Activated T-cell treated with anti-CD3 and anti-CD28 coated beads, Interleukin-2, amount 50 U/mL, for 48 hours (primary cell): Measurements from ENCODE around the gene PPP1R37.

Source experiments
- DNase-seq, 2 experiments: peaks; one replicate each; pipeline ENCODE4 v3.0.0-alpha.2; 2020

Gene PPP1R37

DNA sequence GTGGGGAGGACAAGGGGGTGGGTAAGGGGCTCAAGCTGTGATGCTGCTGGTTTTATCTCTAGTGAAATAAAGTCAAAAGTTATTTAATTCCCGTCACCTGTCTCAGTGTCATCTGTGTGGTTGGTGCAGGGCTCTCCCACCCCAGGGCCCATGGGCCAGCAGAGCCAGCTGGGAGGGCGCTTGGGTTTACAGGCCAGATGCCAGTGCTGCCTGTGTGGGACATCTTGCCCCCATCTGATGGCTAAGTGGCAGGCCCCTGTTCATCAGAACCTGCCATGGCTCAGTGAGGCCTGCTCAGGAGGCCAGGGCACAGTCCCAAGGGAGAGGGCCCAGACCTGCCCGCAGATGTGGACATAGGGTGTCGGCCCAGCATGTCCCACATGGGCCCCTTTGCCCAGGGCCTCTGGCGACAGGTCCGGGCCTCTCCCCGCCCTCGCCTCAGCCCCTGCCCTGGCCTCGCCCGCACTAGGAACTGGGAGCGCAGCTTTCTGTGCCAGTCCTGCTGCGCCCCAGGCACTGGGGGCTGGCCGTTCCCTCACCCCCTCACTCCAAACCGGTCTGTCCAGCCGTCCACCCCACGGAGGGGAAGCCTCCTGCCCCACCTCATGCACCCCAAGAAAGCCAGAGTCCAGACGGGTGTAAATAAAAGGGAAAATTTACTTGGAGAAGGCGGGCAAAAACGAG is 22.0 kb upstream of the PPP1R37 start:
- DNase-seq, result no peak

DNA sequence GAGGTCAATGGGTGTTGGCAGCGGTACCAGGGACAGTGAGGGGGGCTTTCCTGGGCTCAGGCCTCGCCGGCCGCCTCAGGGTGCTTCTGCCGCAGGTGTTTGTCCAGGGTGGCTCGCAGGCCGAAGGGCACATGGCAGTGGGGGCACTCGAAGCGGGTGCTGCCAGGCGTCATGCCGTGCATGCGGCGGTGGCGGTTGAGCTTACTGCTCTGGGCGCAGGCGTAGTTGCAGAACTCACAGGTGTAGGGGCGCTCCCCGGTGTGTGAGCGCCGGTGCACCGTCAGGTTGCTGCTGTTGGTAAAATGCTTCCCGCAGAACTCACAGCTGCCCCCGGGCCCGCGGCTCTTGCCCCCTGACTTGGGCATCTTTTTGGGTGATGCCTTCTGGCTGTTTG is 21.4 kb upstream of the PPP1R37 start:
- DNase-seq, result no peak

DNA sequence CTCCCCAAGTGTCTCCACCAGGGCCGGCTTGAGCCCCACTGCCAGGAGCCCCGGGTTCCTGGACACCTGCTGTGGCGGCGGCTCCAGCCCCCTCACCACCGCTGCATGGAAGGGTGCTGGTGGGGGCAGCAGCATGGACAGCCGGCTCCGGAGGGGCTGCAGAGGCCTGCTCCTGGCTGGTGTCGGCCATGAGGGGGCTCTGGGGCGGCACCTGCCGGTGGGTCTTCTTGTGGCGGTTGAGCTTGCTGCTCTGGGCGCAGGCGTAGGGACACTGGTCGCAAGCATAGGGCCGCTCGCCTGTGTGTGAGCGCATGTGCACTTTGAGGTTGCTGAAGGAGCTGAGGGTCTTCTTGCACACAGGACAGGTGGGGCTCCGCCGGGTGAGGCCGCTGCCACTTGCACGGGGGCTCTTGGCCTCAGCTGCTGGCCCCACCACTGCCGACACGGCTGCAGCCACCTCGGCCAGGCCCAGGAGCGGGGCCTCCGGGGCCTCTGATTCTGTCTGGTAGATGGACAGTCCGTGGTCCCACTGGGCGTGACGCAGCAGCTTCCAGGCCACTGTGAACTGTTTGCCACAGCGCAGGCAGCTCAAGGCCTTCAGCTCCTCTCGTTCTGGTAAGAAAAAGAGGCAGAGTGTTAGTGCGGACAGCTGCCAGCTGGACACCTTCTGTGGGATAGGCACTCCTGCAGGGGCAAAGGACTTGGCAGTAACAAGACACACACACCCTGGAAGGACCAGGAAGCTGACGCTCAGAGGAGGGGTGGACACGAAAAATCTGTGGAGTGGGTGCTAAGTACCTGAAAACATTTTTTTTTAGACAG is 20.8 kb upstream of the PPP1R37 start:
- no peak for DNase-seq

DNA sequence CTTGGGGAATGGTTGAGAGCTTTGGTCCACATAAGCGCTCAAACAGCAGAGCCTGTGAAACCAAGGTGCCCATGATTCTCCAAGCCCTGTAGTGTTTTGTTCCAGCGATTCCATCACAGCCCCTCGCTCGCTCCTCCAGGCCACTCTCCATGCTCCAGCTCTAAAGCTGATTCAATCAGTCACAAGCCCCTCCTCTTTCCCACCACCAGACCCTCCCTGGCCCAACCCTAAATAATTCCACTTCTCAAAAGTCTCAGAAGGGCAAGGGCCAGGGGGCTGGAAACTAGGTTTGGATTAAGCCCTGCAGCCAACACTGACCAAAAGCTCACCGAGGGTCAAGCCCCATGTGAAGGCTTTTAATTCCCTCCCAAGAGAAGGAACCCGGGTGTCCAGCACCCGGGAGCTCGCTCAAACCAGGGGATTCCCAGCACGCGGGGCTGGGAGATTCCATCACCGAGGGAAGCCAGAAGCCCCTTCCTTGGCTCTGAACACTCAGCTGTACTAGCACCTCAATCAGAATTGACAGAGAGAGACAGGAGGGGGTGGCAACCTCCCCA is 18.2 kb upstream of the PPP1R37 start:
- DNase-seq, result no peak

DNA sequence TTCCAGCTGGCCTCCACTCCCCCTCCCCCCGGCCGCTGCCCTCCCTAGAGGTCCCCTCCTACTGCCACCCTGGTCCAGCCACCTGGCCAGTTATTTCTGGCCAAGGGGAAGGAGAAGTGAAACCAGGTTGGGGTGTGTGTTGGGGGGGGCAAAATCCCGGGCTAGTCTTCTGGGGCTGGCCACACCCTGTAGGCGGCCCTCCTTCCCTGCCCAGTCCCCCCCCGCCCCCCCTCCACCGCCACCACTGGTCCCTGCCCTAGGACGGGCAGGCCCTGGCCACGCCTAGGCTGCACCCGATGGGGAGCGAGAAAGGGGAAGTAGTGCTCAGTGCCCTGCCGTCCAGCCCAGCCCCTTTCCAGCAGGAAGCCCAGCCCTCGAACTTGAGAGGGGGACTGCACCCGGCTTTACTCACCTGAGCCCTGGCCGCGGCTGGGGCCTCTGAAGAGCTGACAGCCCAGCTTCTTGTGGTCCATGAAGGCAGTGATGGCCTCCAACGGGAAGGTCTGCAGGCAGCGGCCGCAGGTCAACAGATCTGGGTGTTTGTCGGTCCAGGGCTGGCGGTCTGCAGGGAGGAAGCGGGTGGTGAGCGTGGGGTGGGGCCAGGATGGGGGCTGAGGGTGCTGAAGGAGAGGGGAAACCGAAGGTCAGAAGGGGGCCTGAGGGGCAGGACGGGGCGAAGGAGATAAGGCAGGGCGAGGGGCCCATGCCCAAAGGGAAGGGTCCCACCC is 17.5 kb upstream of the PPP1R37 start:
- peak; percentile 53 to 61 for DNase-seq

DNA sequence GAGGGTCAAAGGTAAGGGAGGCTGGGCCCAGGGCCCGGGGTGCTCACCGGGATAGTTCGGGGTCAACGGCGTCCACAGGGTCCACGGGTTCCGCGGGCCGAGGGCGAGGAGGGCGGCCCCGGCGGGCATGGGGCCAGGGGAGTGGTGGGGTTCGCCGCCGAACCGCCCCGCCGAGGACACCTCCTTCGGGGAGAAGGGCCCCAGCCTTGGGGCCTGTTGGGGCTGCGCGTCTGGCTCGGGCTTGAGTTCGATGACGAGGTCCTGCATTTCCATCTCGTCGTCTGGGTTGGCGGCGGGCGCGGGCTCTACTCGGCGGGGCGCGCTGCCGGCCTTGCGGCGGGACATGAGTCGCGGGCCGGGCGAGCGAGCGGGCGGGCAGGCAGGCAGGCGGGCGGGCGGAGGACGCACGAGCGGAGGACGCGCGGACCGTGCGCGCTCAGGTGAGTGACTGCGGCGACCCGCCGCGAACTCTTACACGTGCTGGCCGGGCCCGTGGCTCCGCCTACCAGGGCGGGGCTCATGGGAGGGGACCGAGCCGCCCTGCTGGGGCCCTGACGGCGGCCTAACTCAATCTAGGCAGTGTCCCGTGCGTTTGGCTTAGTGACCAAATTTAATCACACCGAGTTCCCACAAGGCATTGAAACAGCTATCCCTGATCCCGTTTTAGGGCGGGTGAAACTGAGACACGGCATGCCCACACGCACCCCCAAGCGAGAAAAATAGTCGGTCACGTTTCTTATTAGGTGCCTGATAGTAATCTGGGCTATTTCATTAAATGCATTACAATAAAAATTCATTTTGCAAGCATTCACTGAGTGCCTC is 16.7 kb upstream of the PPP1R37 start, which contains the start of gene ZNF296:
ZNF296 (minus strand) TSS at position 450 of the 822 bp plus-strand sequence; CDS start at position 345, 105 bp downstream.
- peak; percentile 88 to 90 for DNase-seq

DNA sequence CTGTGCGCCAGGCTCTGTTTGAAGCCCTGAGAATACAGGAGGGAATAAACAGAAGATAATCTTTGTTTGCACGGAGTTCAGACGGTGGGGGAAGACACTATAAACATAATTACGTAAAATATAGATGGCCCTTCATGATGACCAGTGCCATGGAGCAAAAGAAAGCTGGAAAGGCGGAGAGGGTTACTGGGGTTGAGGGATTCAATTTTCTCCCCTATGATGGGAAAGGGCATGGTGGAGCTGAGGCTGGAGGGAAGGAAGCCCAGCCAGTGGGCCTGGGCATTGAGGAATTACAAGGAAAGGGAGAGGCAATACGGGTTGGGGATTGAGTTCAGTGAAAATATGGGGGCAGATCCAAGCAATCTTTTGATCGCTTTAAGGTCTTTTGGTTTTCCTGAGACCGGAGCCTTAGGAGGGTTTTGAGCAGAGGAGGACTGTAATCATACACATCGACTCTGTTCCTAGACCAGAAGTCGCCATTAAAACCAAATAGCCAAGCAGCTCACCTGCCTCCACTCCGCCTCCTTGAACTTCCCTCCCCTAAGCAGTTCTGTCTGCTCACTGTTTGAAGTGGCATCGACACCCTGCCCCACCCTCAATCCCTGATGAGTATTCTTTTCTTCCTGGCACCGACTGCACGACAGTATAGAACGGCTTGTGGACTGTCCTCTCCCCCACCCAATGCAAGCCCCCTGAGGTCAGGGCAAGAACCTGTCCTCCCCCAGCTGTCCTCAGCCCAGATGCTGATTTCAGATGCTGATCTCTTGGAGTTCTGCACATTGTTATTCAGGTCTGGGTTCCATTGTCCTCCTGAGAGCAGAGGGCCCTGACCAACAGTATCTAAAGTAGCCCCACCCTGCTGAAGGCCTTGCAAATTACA is 15.9 kb upstream of the PPP1R37 start:
- no peak for DNase-seq

DNA sequence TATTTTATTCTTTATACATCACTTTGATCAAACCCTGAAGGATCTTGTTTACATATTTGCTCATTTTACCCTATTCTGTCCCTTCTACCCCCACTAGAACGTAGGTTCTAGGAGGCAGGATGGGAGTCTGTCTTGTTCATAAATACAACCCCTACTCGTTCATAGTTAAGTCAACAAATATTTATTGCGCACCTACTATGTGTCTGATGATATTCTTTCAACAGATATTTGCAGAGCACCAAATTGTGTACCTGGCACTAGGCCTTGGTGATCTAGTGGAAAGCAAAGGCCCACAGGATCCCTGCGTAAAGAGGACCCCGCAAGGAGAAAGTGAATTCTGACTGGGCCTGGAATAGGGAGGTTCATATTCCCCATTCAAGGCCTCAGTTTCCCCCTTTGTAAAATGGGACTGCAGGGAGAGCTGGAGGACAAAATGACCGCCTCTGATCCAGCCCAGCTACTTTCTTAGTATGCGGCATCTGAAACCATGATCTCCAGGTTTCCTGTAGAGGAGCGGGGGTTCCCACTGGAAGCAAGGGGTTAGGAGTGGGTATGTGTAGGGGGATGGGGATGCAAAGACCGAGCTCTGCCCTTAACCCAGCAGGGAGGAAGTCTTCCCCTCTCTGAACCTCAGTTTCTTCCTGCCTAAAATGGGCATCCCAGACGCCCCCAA is 14.5 kb upstream of the PPP1R37 start:
- DNase-seq, result no peak

DNA sequence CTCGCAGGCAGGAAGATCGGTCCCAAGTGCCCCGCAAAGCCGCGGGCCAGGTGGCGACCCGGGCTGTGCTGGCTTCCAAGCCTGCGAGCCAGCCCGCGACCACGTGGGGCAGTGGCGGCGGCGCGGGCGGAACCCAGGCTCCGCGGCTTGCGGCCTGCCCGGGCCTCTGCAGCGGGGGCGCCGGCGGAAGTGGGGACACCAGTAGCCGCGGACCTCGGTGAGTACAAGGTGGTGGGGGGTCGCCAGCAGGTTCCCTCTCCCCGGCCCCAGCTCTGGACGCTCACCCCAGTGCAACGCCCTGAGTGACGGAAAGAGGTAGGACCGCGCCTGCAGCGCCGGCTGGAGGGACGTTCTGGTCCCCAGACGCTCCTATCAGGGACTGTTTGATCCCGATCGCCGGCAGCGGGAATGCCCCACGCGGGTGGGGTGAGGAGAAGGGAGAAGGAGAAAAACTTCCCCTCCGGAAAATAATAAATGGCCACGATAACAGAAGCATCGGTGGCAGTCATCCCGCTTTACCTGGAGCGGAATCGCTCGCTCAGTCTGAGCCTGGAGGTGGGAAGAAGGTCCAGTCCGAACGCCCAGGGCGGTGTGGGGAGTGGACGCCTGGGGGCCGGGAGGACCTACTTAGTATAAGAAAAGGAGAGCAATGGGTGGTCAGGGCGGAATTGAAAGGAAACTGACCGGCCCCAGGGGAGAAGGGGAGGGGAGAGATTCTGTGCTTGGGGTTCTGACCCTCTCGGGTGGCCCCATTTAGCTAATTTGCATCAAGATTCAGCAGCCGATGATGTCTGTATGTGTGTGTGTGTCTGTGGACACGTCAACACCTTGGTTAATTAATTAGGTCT is 13.7 kb upstream of the PPP1R37 start, which contains the start of gene GEMIN7:
GEMIN7 (plus strand) TSS at position 198 of the 848 bp plus-strand sequence. CDS start 10,855 bp downstream, outside the sequence.
- peak; percentile 89 to 92 for DNase-seq

DNA sequence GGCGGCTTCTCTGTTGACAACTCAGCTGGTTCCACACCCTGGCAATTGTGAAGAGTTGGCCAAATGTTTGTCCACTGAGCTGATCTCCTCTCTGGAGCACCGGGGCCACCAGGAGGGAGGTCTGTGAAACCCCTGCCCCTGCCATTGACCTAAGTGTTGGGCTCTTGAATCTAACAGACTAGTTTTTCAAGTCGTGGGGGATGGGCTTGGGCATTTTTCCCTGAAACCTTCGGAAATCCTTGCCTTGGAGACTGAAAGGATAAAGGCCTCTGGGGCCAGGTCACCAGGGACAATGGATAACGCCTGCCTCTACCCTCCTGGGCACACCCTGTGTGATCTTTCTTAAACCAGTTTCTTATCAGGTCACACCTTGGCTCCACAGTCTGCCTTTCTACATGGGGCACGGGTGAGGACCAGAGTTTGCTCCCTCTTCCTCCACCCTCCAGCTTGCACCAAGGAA is 13.0 kb upstream of the PPP1R37 start:
- no peak for DNase-seq

DNA sequence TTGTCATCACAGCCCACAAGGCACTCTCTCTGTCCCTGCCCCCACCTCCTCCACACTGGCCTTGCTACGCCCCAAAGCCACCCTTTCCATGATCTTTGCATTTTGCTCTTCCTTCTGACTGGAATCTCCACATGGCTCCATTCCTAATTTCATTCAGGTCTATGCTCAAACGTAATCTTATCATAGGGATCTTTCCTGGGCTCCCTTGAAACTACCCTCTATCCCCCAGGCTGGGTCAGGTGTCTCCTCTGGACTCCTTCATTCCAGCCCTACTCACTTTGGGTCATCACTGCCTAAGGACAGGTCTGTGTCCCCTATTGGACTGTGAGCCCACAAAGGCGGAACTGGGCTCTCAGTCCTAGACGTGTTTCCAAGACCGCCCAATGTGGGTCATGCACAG is 10.8 kb upstream of the PPP1R37 start:
- no peak for DNase-seq

DNA sequence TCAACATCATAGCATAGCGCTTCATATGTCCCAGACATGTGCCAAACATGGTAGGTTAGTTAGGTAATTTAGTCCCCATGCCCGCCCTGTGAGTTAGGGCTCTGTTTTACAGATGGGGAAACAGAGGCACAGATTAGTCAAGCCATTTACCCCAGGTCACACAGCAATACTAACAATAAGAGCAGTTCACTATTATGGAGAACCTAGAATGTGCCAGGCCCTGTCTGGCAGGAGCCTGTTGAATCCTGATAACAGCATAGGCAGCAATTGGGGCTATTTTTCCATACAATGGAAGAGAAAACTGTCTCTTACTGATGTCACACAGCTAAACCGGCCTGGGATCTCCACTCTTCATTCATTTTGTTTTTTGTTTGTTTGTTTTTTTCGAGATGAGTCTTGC is 6.5 kb upstream of the PPP1R37 start:
- DNase-seq, result no peak

DNA sequence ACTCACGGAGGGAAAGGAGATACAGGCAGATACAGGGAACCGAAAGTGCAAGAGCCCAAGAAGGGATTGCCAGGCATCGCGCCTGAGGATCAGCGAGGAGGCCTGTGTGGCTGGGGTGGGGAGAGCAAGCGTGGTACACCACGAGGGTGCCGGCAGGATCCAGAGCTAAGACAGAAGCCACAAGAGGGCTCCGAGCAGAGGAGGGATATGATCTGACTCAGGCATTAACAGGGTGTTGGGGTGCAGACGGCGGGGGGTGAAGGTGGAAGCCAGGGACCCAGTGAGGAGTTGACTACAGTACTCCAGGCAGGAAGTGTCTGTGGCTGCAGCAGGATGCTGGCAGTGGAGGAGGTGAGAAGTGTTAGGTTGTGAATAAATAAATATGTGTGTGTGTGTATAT is 5.4 kb upstream of the PPP1R37 start:
- DNase-seq, result peak; percentile 47 to 54

DNA sequence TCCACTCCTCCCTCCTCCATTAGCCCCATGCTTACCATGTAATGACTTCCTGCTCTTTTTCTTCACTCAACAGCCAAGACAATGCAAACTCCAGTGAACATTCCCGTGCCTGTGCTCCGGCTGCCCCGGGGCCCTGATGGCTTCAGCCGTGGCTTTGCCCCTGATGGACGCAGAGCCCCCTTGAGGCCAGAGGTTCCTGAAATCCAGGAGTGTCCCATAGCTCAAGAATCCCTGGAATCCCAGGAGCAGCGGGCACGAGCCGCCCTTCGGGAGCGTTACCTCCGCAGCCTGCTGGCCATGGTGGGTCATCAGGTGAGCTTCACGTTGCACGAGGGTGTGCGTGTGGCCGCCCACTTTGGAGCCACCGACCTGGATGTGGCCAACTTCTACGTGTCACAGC is 2.9 kb upstream of the PPP1R37 start:
- DNase-seq, result no peak

DNA sequence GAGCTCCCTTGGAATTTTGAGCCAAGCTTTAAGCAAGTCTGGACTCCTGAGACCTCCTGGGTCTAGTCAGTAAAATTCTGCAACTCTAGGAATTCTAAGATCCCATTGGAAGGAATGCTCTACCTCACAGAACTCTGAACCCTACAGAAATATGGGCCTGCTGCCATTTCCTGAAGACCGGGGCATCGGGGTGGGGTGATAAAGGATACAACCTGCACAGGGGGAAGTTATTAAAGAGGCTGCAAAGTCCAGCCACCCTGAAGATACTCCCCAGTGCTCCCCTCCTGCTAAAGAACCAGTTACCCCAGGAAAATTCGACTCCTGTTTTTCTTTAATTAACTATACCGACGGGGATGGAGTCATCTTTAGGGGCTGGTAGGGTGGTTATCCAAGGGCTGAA is 2.4 kb upstream of the PPP1R37 start:
- no peak for DNase-seq

DNA sequence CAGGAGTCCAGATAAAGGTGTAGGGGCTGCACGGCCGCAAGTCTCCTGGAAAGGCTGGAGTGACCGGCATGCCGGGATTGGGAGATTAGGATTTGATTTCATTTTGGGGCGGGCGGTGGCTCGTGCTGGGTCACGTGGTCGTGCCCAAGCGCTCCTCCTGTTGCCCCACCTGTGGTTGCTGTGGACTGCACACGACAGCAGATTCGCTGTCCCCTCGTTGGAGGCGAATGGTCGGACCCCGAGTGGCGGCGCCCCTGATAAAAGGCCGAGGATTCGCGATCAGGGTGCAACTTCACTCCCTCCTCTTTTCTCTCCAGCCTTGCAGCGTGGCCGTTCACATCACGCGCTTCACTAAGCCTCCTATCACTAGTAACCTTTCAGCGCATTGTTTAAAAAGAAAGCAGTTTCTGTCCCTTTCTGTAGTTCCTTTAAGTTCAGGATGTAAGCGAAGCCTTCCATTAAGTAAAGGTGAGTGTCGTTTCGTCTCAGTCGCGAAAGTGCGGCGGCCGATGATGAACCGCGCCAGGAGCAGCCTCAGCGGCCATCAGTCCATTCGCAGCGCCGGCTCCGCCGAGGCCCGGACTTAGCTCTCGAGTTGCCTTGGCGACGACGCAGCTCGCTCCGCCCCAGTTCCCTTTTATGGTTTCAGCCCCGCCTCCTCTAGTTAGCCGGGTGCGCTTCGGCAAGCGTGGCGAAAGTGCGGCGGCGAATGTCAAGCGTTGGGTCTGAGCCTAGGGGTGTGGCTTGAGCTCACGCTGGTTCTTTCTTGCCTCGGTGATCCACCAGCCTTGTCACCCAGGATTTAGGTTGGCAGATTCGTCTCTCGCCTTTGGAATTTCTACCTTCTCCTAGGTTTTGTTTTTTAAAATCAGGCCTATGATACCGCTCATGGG is 1.7 kb upstream of the PPP1R37 start:
- peak; percentile 99 for DNase-seq

DNA sequence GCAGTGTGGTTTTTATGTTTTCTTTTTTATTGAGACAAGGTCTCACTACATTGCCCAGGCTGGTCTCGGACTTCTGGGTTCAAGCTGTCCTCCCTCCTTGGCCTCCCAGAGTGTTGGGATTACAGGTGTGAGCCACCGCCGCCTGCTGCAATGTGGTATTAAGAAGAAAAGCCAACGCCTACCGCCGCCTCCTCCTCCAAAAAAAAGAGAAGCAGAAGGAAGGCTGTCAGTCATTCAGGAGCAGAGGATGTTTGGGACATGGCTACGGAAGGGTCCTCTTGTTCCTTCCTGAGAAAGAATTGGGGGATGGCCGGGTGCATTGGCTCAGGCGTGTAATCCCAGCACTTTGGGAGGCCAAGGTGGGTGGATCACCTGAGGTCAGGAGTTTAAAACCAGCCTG is 1.2 kb downstream of the PPP1R37 start:
- no peak for DNase-seq

DNA sequence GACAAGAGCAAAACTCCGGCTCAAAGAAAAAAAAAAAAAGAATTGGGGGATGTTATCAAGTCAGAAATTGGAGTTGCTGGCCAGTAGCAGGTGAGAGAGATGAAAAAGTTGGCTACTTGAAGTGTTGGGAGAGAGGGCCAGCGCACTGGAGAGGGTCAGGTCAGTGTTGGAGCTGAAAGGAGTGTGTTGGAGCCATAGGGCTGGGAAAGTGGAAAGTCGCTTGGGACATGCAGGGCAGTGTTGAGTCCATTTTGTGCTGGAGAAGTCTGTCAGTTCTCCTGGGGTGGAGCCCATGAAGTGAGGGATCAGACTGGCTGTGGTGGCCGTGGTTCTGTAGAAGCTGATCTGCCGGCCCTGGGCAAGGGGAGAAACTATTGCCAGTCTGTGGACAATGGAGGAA is 1.7 kb downstream of the PPP1R37 start:
- DNase-seq, result no peak
